Right ventricle myocardium superior (tissue), 1 donor: ENCODE measurements around the gene TMEM214. TPM values are rescaled to one million over a fixed set of nuclear protein-coding genes. Genes with fewer than 3 reads are reported as not detected.

Experiments used
- ATAC-seq: fragments of 200-7000 bp; cut with Tn5 transposase; one replicate; pipeline ENCODE4 v1.9.1; 2020; ENCODE audit warnings: mild to moderate bottlenecking; ENCODE audit not compliant: poor library complexity
- DNase-seq: peaks from one replicate; pipeline ENCODE4 v3.0.0-alpha.2; 2020
- intact Hi-C: fragments of 100-400 bp; cut with DNase I; formaldehyde crosslinking; loops from one replicate; pipeline ENCODE4 v1.11.2; 2022
- long read RNA-seq: library from polyadenylated mRNA; unstranded; transcript quantifications from one replicate; pipeline ENCODE4 v2.0.0, GENCODE V29; 2021
- total RNA-seq: library from RNA; stranded (reverse); fragmentation: NEBNext Ultra II Directional; extraction: Animal tissue kit (Norgen Biotek cat#: 25700); gene quantifications from one replicate; pipeline ENCODE4 v1.2.1, GENCODE V29; 2021
- donor health status: DM: no; HTN: yes; CAD: no; lungs with severe emphysema.

The TMEM214 gene, protein sequence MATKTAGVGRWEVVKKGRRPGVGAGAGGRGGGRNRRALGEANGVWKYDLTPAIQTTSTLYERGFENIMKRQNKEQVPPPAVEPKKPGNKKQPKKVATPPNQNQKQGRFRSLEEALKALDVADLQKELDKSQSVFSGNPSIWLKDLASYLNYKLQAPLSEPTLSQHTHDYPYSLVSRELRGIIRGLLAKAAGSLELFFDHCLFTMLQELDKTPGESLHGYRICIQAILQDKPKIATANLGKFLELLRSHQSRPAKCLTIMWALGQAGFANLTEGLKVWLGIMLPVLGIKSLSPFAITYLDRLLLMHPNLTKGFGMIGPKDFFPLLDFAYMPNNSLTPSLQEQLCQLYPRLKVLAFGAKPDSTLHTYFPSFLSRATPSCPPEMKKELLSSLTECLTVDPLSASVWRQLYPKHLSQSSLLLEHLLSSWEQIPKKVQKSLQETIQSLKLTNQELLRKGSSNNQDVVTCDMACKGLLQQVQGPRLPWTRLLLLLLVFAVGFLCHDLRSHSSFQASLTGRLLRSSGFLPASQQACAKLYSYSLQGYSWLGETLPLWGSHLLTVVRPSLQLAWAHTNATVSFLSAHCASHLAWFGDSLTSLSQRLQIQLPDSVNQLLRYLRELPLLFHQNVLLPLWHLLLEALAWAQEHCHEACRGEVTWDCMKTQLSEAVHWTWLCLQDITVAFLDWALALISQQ
- total RNA-seq = 28.2 TPM
- long read RNA-seq, transcript TMEM214-201 (17 exons, 2,990 nt) = major isoform, 20 of 56 reads
- long read RNA-seq, partial matches to known transcripts = 19 of 56 reads
- long read RNA-seq, other reads (novel, unspliced or antisense) = 14 of 56 reads

DNA sequence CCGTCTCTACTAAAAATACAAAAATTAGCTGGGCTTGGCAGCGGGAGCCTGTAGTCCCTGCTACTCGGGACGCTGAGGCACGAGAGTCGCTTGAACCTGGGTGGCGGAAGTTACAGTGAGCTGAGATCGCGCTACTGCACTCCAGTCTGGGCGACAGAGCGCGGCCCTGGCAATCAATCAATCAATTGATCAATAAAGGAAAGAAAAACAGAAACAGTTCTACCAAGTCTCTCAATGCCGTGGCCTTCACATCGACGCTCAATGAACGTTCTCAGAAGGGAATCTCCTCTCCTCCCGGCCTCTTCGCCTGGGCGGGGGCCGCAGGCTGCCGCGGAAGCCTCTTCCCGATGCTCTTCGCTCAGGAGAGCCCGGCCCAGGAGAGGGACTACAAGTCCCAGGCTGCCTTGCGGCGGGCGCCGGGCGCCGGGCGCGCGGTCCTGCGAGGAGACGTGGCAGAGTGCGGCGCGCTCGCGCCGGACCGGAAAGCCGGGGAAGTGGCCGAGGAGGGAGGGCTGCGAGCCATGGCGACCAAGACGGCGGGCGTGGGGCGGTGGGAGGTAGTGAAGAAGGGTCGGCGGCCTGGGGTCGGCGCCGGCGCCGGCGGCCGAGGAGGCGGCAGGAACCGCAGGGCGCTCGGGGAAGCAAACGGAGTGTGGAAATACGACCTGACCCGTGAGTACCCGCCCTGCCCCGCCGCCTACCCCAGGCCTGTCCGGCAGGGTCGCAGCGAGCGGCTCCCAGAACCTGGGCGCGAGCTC lies at the start of gene TMEM214:
TMEM214 (plus strand) TSS at position 471 of the 758 bp plus-strand sequence; CDS start at position 522, 51 bp downstream.
- intact Hi-C loops = loop anchor here (10.0 kb wide), 1 partner anchor 52 kb away; the partner anchor contains the start of gene KHK
- DNase-seq = peak; percentile 95
- ATAC-seq = peak; percentile 100

DNA sequence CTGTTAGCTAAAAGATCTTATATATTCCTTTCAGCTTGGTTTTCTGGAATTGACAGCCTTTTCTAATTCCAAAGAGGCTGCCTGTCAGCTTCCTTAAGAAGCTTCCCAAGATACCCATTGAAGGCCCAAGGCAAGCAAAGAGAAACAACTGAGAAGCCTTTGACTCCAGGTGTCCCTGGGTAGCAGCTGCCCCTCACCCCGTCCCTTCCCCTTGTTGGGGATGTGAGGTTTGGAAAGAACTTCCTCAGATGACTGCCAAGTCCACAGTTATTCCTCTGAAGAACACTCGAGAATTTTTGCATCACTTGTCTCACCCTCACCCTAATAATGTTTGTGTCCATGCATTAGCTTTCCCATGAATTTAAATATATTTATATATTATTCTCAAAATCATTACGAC lies 49.0 kb upstream of the TMEM214 start:
- intact Hi-C loops = no loop called here
- DNase-seq (no peak), ATAC-seq (no peak)

DNA sequence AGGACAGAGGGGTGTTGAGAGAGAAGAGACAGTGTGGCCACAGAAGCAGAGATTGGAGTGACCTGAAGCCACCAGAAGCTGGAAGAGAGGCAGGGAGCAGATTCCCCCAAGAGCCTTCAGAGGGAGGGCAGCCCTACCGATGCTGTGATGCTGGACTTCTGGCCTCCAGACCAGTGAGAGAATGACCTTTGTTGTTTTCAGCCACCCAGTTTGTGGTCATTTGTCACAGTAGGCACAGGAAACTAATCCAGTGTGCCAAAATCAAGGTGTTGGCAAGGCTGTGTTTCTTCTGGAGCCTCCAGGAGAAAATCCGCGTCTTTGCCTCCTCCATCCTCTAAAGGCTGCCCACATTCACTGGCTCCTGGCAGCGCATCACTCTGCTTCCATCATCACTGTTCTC lies 47.0 kb upstream of the TMEM214 start:
- DNase-seq = no peak
- ATAC-seq = no peak
- intact Hi-C loops = no loop called here

DNA sequence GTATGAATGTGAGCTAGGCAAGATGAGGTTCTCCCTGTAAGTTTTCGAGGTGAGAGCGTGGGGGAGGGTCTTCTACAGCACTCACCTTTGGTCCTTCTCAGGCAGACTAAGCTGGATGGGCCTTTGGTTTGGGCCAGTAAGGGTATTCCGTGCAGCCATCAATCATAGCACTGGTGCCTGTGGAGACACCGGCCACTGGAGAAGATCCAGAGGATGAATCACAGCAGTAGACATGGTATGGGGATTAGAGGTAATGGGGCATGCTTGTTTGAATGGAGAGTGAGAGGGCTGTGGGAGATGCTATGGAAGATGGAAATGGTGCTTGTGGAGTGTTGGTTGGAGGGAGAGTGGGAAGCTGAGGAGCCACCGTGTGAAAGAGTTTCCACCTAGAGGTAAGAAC lies 46.2 kb upstream of the TMEM214 start:
- ATAC-seq (no peak), DNase-seq (no peak)
- intact Hi-C loops = no loop called here

DNA sequence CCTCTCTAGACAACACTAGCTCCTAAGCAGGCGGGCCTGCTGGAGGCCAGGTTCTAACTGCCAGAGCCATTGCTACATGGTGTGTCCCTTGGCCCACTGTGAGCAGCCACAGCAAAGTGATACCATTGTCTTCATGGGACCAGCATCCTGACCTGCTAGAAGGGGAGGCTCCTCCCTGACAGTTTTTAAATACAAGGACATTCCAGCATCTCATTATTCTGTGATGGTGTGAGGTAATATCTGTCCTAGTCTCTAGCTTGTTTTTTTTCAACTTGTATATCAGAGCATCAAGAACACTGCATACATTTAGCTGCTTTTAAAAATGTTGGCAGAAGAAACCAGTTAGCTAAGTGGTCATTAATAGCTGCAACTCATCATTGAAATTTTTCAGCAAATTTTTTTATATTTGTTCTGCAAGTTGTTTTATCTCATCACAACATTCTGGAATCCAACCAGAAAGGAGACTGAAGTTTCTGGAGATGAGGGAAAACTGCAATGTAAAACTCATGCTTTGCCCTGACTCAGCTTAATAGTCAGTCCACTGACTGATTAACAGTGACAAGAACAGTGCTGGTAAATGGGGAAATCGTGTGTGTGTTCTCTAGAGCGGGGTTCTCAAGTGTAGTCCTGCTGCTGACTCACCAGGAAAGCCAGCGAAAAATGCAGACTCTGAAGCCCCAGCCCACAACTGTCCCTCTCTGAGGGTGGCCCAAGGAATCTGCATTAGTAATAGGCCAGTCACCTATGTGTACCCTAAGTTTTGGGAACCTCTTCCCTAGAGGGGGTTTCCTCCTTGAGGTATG lies 44.5 kb upstream of the TMEM214 start:
- no peak for DNase-seq
- ATAC-seq = no peak
- intact Hi-C loops = no loop called here

DNA sequence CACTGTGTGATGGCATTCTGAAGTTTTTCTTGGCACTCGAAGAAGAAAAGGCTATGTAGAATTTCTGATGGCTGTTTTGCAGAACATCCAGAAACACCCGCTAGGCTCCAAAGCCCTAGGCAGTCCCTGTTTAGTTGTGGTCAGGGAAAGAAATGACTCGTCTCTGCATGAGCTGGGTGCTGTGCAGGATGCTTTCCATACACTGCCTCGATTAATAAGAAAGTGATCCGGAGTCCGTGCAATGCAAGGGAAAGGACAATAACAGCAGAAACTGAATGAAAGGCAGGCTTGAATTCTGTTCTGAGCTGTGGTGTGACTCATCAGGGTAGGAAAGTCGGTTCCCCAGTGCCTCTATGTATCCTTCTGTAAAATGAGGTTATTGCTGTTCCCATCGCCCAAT lies 43.6 kb upstream of the TMEM214 start:
- intact Hi-C loops = no loop called here
- DNase-seq (no peak), ATAC-seq (no peak)

DNA sequence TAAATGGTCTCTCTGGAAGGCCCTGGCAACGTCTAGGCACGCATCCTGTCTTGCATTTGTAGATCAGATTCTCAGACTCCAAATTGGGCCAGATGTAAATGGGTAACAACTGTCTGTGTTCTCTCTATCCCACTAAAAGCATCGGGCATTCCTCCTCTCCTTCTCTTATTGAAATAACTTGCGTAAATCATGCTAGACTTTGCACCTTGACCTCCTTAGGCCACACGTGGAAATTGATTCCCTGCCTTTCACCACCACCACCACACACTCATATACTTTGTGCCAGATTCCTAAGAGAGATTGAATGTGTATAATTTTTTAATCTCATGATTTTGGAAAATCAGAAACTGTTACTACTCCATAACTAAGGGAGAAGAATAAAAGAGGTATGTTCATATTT lies 41.0 kb upstream of the TMEM214 start:
- DNase-seq = no peak
- intact Hi-C loops = no loop called here
- ATAC-seq = no peak

DNA sequence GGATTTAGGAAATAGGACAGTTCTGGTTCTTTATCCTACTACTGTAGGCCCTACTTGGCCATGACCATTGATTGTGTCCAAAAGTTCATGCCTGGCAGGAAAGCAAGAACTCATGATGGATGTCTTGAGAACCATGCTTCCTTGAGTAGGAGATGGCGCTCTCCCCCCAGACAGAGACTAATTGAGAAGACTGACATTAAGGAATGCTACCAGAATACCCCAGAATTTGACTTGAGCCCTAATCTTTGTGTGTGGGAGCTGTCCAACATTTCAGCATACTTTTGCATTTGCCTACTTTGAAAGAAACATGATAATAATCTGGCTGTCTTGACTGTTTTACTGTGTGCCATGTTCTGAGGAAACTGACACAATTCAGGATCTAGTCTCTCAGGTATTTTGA lies 39.0 kb upstream of the TMEM214 start:
- DNase-seq (no peak), ATAC-seq (no peak)
- intact Hi-C loops = no loop called here

DNA sequence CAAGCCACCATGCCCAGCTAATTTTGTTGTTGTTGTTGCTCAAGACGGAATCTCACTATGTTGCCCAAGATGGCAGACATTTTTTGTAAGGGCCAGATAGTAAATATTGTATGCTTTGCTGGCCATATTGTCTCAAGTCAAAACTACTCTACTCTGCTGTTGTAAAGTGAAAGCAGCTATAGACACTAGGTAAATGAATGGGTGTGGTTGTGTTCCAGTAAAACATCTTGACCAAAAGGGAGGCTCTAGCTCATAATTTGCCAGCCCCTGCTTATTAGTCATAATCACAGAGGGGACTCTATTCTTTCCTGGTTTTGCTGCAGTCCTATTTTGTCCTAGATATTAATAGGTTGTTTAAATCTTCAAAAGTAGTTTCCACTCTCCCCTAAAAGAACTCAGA lies 37.8 kb upstream of the TMEM214 start:
- intact Hi-C loops = no loop called here
- DNase-seq (no peak), ATAC-seq (no peak)

DNA sequence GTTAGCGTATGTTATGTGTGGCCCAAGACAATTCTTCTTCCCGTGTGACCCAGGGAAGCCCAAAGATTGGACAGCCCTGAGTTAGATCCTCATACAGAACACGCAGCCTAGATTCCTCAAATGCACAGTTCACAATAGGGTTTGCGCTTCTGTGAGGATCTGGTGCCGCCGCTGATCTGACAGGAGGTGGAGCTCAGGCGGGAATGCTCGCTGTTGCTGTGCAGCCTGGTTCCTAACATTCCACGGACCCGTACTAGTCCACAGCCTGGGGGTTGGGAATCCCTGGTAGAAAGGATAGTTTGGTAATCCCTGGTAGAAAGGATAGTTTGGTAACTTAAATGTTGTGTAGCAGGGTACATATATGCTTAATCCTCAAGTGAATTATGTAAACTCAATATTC lies 35.4 kb upstream of the TMEM214 start:
- ATAC-seq (no peak), DNase-seq (no peak)
- intact Hi-C loops = no loop called here

DNA sequence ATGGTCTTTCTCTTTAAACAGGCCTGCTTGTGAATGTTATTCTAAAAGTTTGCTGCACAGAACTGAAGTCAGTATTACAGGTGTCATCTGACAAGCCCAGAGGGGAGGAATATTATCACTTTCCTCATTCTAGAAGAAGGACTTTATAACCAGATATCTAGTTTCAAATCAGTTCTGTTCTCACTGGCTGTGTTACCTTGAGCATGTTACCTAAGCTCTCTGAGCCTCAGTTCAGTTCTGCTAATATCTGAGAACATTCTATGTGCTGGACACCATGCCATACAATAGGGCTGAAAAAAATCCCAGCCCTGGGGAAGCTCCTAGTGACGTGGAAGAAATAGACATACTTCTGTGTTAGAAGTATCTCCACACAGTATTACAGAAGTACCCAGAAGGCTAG lies 34.4 kb upstream of the TMEM214 start:
- intact Hi-C loops = no loop called here
- DNase-seq (no peak), ATAC-seq (no peak)

DNA sequence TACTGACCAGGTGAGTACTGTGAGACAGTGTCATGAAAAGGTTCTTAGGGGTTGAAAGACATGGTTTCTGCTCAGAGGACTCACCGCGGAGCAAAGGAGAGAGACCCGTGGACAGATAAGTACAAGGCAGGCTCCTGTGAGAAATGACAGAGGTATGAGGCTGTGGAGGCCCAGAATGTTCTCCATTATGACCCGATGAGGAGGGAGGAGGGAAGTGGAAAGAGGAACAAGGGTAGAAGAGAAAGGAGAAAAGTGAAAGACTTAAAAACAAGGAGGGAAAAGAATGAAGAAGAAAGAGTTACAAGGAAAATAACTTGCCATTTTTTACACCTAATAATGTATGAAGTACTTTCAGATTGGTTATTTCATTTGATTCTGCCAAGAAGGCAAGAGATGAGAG lies 32.5 kb upstream of the TMEM214 start:
- DNase-seq (no peak), ATAC-seq (no peak)
- intact Hi-C loops = no loop called here

DNA sequence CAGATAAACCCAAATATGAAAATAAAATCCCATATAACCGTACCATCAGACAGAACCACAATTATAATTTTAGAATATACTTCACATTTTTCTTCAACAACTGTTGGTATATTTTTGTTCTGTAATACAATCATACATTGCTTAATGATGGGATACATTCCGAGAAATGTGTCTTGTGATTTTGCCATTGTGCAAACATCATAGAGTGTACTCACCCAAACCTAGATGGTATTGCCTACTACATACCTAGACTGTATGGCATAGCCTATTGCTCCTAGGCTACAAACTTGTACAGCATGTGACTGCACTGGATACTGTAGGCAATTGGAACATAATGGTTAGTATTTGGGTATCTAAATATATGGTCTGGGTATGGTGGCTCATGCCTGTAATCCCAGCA lies 31.8 kb upstream of the TMEM214 start:
- ATAC-seq = no peak
- intact Hi-C loops = no loop called here
- no peak for DNase-seq

DNA sequence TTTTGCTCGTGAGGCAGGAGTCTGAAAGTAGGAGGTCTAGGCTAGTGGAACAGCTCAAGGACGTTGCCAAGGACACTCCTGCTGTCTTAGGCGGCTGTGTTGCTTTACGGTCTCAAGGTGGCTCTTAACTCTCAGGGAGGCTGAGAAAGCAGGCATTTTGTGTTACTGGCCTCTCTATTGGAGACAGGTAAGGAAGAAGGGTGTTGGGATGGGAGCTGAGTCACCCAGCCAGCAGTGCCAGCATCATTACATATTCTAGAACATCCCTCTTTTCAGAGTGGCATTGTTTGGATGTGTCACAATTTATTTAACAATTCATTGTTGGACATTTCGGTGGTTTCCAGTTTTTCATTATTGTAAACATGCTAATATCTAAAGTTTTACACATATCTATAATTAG lies 30.8 kb upstream of the TMEM214 start:
- no peak for ATAC-seq
- DNase-seq = no peak
- intact Hi-C loops = no loop called here

DNA sequence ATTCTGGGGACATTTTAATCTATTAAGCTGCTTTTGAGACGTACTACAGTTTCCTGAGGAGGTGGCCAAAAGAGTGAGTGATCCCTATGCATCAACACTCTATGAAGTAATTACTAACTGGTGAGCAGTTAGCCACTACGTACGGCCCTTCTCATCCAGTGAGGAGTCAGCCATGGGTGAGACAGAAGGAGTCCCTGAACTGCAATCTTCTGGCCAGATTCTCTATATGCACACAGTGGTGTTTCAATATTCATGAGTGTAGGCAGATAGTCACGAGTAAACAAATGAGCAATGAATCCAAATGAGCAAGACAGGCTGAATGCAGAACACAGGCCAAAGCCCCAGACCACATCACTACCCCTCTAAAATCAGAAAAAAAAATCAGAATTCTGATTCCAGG lies 29.8 kb upstream of the TMEM214 start:
- ATAC-seq (no peak), DNase-seq (no peak)
- intact Hi-C loops = no loop called here

DNA sequence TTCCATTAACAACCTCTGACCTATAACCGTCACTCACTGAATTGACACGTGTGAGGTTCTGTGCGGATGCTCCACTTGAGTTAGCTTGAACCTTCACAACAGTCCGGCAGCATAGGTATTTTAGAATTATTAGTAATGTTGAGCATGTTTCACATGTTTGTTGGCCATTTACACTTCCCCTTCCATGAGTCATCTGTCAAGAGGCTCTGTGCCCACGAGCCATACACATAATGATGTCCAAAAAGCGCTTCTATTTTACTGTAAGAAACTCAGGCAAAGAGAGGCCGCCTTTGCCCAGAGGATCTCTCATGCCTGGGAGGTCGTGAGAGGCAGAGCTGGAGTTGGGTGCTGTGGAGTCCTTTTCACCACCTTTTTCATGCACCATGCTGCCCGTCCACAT lies 28.9 kb upstream of the TMEM214 start:
- DNase-seq = no peak
- intact Hi-C loops = no loop called here
- no peak for ATAC-seq

DNA sequence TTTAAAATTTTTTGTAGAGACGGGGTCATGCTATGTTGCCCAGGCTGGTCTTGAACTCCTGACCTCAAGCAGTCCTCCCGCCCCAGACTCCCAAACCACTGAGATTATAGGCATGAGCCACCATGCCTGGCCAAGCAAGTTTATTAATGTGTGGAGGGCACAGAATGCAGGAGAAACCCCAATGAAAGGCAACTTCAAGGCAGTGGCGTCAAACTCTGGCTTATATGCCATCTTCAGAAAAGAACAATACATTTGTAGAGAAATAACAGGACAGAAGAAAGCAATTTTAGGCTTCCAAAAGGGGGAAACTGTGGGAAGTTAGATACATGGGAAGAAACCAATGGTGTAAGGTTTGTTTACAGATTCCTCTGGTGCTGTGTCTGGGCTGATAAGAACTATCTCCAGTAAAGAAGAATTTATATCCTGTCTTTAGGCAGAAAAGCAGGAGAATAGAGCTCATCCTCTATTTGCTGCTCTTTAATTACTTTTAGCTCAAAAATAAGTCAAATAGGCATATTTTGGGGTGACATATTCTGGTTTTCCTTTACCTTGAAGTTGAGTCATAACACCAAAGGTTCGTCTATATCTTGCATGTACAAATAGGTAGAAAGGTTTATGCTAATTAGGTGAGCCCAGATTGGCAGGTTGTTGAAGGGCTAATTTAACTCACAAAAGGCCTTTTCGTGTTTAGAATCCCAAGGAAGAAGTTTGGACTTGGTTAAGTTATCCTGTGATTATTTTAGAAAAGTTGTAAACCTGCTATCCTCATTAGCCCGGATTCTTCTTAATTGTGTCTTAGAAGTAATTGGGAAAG lies 26.0 kb upstream of the TMEM214 start:
- intact Hi-C loops = no loop called here
- DNase-seq (no peak), ATAC-seq (no peak)
